Measurements from ENCODE around the gene LEMD2.

The LEMD2 gene

GRCh38 chr6:33762713-33763112 is 26.2 kb downstream of the LEMD2 start:
- TF ChIP-seq POLR2AphosphoS5 (IDR thresholded peaks at IDR 0.05; ENCODE audit: borderline replicate concordance, low read depth, low read length) (no peak), FOXP2 (optimal IDR thresholded peaks at IDR 0.05; ENCODE audit: control extremely low read depth, extremely low read length, insufficient read depth) (no peak), EZH2 (IDR thresholded peaks at IDR 0.05) (no peak)
- Histone ChIP-seq H3K36me3 (ENCODE audit: insufficient read depth, low read length) (no peaks in the 10 kb centered on the region), H3K9me3 (ENCODE audit: low read depth, low read length) (no peaks in the 10 kb centered on the region), H3K4me3 (no peak overlapping the region), H3K9ac (ENCODE audit: insufficient read length) (no peak overlapping the region), H3K27ac (no peak overlapping the region)
- no peak for DNase-seq (ENCODE audit: low read depth, low spot score)

- no peak overlapping the region for H3K9ac ChIP-seq (ENCODE audit: insufficient read length)
- no peaks in the 10 kb centered on the region for H3K36me3 ChIP-seq (ENCODE audit: insufficient read depth, low read length)
- DNase-seq (ENCODE audit: low read depth, low spot score): no peak
- no peak for TF ChIP-seq EZH2 (IDR thresholded peaks at IDR 0.05)
- no peak for TF ChIP-seq FOXP2 (optimal IDR thresholded peaks at IDR 0.05; ENCODE audit: control extremely low read depth, extremely low read length, insufficient read depth)
- no peak for TF ChIP-seq POLR2AphosphoS5 (IDR thresholded peaks at IDR 0.05; ENCODE audit: borderline replicate concordance, low read depth, low read length)
- no peak overlapping the region for H3K4me3 ChIP-seq
- no peaks in the 10 kb centered on the region for H3K9me3 ChIP-seq (ENCODE audit: low read depth, low read length)
- no peak overlapping the region for H3K27ac ChIP-seq
Measured at GRCh38 chr6:33761922-33762629, 26.9 kb downstream of the LEMD2 start.

GRCh38 chr6:33761581-33761921 is 27.4 kb downstream of the LEMD2 start:
- TF ChIP-seq POLR2AphosphoS5 (IDR thresholded peaks at IDR 0.05; ENCODE audit: borderline replicate concordance, low read depth, low read length) (no peak), FOXP2 (optimal IDR thresholded peaks at IDR 0.05; ENCODE audit: control extremely low read depth, extremely low read length, insufficient read depth) (no peak), EZH2 (IDR thresholded peaks at IDR 0.05) (no peak)
- Histone ChIP-seq H3K27ac (no peak overlapping the region), H3K36me3 (ENCODE audit: insufficient read depth, low read length) (no peaks in the 10 kb centered on the region), H3K9me3 (ENCODE audit: low read depth, low read length) (no peaks in the 10 kb centered on the region), H3K9ac (ENCODE audit: insufficient read length) (no peak overlapping the region), H3K4me3 (no peak overlapping the region)
- DNase-seq (ENCODE audit: low read depth, low spot score): no peak

GRCh38 chr6:33759887-33760629 is 28.9 kb downstream of the LEMD2 start:
- TF ChIP-seq FOXP2 (optimal IDR thresholded peaks at IDR 0.05; ENCODE audit: control extremely low read depth, extremely low read length, insufficient read depth) (no peak), POLR2AphosphoS5 (IDR thresholded peaks at IDR 0.05; ENCODE audit: borderline replicate concordance, low read depth, low read length) (no peak), EZH2 (IDR thresholded peaks at IDR 0.05) (no peak)

GRCh38 chr6:33758815-33759216 is 30.1 kb downstream of the LEMD2 start:
- DNase-seq (ENCODE audit: low read depth, low spot score): no peak
- H3K27ac ChIP-seq: no peak overlapping the region
- TF ChIP-seq FOXP2 (optimal IDR thresholded peaks at IDR 0.05; ENCODE audit: control extremely low read depth, extremely low read length, insufficient read depth) (no peak), EZH2 (IDR thresholded peaks at IDR 0.05) (no peak), POLR2AphosphoS5 (IDR thresholded peaks at IDR 0.05; ENCODE audit: borderline replicate concordance, low read depth, low read length) (no peak)

More at GRCh38 chr6:33759887-33760629, 28.9 kb downstream of the LEMD2 start:
- no peaks in the 10 kb centered on the region for H3K9me3 ChIP-seq (ENCODE audit: low read depth, low read length)
- no peak for DNase-seq (ENCODE audit: low read depth, low spot score)
- H3K36me3 ChIP-seq (ENCODE audit: insufficient read depth, low read length): no peaks in the 10 kb centered on the region
- no peak overlapping the region for H3K9ac ChIP-seq (ENCODE audit: insufficient read length)
- no peak overlapping the region for H3K4me3 ChIP-seq
- no peak overlapping the region for H3K27ac ChIP-seq

GRCh38 chr6:33757906-33758305 is 31.0 kb downstream of the LEMD2 start:
- Histone ChIP-seq H3K36me3 (ENCODE audit: insufficient read depth, low read length) (no peaks in the 10 kb centered on the region), H3K9ac (ENCODE audit: insufficient read length) (no peak overlapping the region), H3K9me3 (ENCODE audit: low read depth, low read length) (no peaks in the 10 kb centered on the region), H3K27ac (no peak overlapping the region), H3K4me3 (no peak overlapping the region)
- no peak for TF ChIP-seq POLR2AphosphoS5 (IDR thresholded peaks at IDR 0.05; ENCODE audit: borderline replicate concordance, low read depth, low read length)
- TF ChIP-seq EZH2 (IDR thresholded peaks at IDR 0.05): no peak
- TF ChIP-seq FOXP2 (optimal IDR thresholded peaks at IDR 0.05; ENCODE audit: control extremely low read depth, extremely low read length, insufficient read depth): no peak
- no peak for DNase-seq (ENCODE audit: low read depth, low spot score)

More at GRCh38 chr6:33758815-33759216, 30.1 kb downstream of the LEMD2 start:
- H3K9ac ChIP-seq (ENCODE audit: insufficient read length): no peak overlapping the region
- no peaks in the 10 kb centered on the region for H3K9me3 ChIP-seq (ENCODE audit: low read depth, low read length)
- H3K4me3 ChIP-seq: no peak overlapping the region
- H3K36me3 ChIP-seq (ENCODE audit: insufficient read depth, low read length): no peaks in the 10 kb centered on the region

GRCh38 chr6:33757113-33757512 is 31.8 kb downstream of the LEMD2 start:
- no peak for DNase-seq (ENCODE audit: low read depth, low spot score)
- Histone ChIP-seq H3K4me3 (no peak overlapping the region), H3K36me3 (ENCODE audit: insufficient read depth, low read length) (no peaks in the 10 kb centered on the region), H3K27ac (no peak overlapping the region), H3K9me3 (ENCODE audit: low read depth, low read length) (no peaks in the 10 kb centered on the region), H3K9ac (ENCODE audit: insufficient read length) (no peak overlapping the region)
- TF ChIP-seq EZH2 (IDR thresholded peaks at IDR 0.05): no peak
- TF ChIP-seq POLR2AphosphoS5 (IDR thresholded peaks at IDR 0.05; ENCODE audit: borderline replicate concordance, low read depth, low read length): no peak
- no peak for TF ChIP-seq FOXP2 (optimal IDR thresholded peaks at IDR 0.05; ENCODE audit: control extremely low read depth, extremely low read length, insufficient read depth)

- Histone ChIP-seq H3K27ac (no peak overlapping the region), H3K36me3 (ENCODE audit: insufficient read depth, low read length) (no peaks in the 10 kb centered on the region), H3K4me3 (no peak overlapping the region), H3K9me3 (ENCODE audit: low read depth, low read length) (no peaks in the 10 kb centered on the region), H3K9ac (ENCODE audit: insufficient read length) (no peak overlapping the region)
- TF ChIP-seq EZH2 (IDR thresholded peaks at IDR 0.05) (no peak), POLR2AphosphoS5 (IDR thresholded peaks at IDR 0.05; ENCODE audit: borderline replicate concordance, low read depth, low read length) (no peak), FOXP2 (optimal IDR thresholded peaks at IDR 0.05; ENCODE audit: control extremely low read depth, extremely low read length, insufficient read depth) (no peak)
- DNase-seq (ENCODE audit: low read depth, low spot score): no peak
Measured at GRCh38 chr6:33756211-33756954, 32.5 kb downstream of the LEMD2 start.

Measured in SK-N-MC (cell line).